ENCODE data around the gene ABCF3.

ABCF3 gene

DNA sequence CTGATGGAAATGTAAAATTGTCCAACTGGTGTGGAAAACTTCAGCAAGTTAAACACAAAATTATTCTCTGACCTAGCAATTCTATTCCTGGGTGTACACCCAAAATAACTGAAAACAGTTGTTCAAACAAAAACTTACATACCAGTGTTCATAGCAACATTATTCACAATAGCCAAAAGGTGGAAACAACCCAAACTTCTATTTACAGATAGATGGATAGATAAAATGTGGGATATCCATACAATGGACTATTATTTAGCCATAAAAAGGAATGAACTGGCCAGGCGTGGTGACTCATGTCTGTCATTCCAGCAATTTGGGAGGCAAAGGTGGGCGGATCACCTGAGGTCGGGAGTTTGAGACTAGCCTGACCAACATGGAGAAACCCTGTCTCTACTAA, 36.5 kb downstream of the ABCF3 start:
- H3K4me3 ChIP-seq (ENCODE audit: low read length): no peak overlapping the region
- no peak for DNase-seq (ENCODE audit: low read depth)
- TF ChIP-seq CTCF (conservative IDR thresholded peaks at IDR 0.05; ENCODE audit: low read depth, low read length): no peak

GRCh38 chr3:184223946-184224345, 37.9 kb downstream of the ABCF3 start:
- DNase-seq (ENCODE audit: low read depth): no peak
- H3K4me3 ChIP-seq (ENCODE audit: low read length): no peak overlapping the region
- TF ChIP-seq CTCF (conservative IDR thresholded peaks at IDR 0.05; ENCODE audit: low read depth, low read length): no peak

DNA sequence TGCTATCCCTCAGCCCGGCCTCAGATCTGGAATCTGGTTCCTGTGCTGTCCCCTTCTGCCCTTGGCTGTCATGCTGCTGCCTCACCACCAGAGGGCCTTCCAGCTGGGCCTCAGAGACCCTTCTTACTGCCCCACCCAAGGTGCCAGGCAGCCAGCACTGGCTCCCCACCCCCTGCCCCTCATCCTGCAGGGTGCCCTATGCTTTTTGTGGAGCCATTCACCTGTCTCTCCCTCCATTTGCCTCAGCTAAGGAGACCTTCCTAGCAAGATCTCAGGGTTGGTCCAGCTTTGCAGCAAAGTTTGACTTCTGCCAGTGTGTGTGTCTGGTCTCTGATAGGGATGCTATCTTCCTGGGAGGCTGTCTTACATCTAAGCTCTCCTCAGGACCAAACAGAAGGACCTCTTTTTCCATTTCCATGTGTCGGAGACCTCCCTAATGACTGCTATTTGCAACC, 41.5 kb downstream of the ABCF3 start:
- TF ChIP-seq CTCF (conservative IDR thresholded peaks at IDR 0.05; ENCODE audit: low read depth, low read length): peak; percentile 92
- DNase-seq (ENCODE audit: low read depth): no peak

GRCh38 chr3:184228376-184229137, 42.6 kb downstream of the ABCF3 start:
- H3K4me3 ChIP-seq (ENCODE audit: low read length): no peak overlapping the region
- no peak for TF ChIP-seq CTCF (conservative IDR thresholded peaks at IDR 0.05; ENCODE audit: low read depth, low read length)
- no peak for DNase-seq (ENCODE audit: low read depth)

More for the DNA sequence above, 41.5 kb downstream of the ABCF3 start:
- H3K4me3 ChIP-seq (ENCODE audit: low read length): no peak overlapping the region

DNA sequence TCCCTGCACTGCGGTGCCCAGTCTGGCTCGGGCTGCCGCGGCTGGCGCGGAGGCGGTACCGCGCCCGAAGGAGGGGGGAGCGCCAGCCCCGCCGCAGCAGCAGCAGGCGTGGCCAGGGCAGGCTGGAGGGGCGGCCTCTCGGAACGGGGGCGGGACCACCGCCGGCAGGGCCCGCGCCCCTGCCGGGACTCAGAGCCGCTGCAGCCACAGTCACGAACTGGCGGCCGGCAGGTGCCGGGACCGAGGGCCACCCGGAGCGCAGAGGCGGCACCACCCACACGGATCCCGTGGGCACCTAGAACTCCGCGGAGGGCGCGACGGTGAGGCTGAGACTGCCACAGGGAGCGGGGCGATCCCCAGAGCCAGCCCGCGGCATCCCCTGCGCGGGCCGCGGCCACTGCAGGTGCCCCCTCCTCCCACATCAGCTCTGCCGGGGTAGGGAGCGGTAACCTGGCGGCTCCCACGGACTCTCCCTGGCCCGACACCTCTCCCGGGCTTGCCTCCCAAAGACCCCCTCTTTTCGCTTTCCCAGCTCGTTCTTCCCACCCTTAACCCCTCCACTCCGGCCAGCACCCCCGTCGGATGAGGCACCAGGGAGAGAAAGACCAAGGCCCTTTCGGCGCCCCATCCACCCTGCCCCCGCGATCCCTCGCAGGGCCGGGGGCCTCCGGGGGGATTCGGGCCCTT, 43.5 kb downstream of the ABCF3 start, which contains the start of gene VWA5B2:
VWA5B2 (plus strand) TSS at position 192 of the 687 bp plus-strand sequence. CDS start 944 bp downstream, outside the sequence.
- H3K4me3 ChIP-seq (ENCODE audit: low read length): peak within 1 kb of the TSS; percentile 29
- DNase-seq (ENCODE audit: low read depth): no peak

DNA sequence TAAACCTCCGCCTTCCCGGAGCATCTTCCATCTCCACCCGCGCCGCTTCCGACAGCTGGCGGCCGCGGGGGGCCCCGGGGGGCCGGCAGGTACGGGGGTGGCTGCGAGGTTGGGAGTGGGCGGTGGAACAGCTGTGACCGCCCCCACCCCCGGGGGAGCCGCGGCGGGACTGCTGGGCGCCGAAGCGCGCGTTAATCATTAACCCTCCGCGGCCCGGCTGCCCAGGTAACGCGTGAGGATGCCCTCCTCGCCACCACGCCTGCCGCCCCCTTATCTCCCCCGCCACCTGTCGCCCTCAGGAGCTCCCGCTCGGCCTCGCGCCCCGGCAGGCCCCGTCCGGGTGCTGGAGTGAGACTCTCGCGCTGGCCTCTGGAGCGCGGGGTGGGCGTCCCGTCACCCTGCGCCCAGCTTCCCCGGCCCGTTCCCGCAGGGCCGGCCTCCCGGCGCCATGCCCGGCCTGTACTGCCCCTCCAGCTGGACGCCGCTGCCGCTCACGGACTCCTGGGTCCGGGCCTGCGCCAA, 44.1 kb downstream of the ABCF3 start:
- TF ChIP-seq CTCF (conservative IDR thresholded peaks at IDR 0.05; ENCODE audit: low read depth, low read length): no peak
- peak overlapping the region; percentile 26 for H3K4me3 ChIP-seq (ENCODE audit: low read length)
- DNase-seq (ENCODE audit: low read depth): no peak

More for the DNA sequence above, 43.5 kb downstream of the ABCF3 start, which contains the start of gene VWA5B2:
- no peak for TF ChIP-seq CTCF (conservative IDR thresholded peaks at IDR 0.05; ENCODE audit: low read depth, low read length)

Data from retinal pigment epithelial cell (primary cell).